ENCODE results near the gene UGT1A4.
"Not testable (repeated sequence)": the region's sequence is repeated elsewhere in the genome, so short reads cannot be mapped to it uniquely, and the experiment has no call there.

UGT1A4 gene

DNA sequence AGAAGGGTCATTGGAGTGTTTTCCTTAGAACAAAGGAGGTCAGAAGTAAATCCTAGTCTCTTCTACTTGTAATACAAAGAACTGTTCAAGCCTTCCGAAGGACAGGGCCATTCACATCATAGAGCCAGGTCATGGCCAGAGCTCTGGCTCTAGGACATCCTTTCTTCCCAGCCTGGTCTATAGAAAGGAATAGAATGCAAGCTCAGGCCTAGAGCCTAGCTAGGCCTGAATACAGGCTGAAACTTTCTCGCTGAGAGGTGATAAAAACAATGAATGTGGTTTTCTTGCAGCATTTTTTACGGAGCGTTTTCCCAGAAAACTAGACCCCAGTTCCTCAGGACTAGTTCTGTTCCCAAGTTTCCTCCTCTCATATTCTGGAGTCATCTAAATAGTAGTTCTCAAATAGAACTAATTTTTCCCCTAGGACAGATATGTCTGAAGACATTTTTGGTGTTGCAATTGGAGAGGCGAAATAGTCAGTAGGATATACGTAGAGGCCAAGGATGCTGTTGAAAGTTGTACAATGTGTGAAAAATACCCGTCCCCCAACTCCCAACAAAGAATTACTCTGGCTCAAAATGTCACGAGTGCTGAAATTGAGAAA is 19.0 kb upstream of the UGT1A4 start:
- DNase-seq (ENCODE audit: low read depth in 2 of 2, low spot score in 1 of 2), result no peak

- DNase-seq (ENCODE audit: low read depth in 2 of 2, low spot score in 1 of 2), result no peak
Observed at GRCh38 chr2:233700028-233700635, 18.4 kb upstream of the UGT1A4 start.

- not testable (repeated sequence) for DNase-seq (ENCODE audit: low read depth in 2 of 2, low spot score in 1 of 2)
Observed at GRCh38 chr2:233700842-233701241, 17.7 kb upstream of the UGT1A4 start.

DNA sequence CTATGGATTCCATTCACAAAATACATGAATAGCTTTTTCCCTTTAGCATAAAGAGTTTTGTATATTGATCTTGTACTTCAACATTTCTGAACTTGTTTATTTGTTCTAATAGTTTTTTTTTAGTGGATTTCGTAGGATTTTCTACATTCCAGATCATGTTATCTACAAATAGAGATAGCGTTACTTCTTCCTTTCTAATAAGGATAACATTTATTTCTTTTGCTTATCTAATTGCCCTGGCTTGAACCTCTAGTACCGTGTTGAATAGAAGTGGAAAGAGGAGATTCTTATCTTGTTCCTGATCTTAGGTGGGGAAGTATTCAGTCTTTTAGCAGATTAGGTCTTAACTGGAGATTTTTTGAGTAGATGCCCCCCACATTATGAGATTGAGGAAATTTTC is 16.3 kb upstream of the UGT1A4 start:
- no peak for DNase-seq (ENCODE audit: low read depth in 2 of 2, low spot score in 1 of 2)

GRCh38 chr2:233705911-233706506 is 12.5 kb upstream of the UGT1A4 start:
- DNase-seq (ENCODE audit: low read depth in 2 of 2, low spot score in 1 of 2), result no peak

GRCh38 chr2:233706720-233707119 is 11.8 kb upstream of the UGT1A4 start:
- no peak for DNase-seq (ENCODE audit: low read depth in 2 of 2, low spot score in 1 of 2)

GRCh38 chr2:233707940-233708644 is 10.4 kb upstream of the UGT1A4 start:
- DNase-seq (ENCODE audit: low read depth in 2 of 2, low spot score in 1 of 2), result no peak

DNA sequence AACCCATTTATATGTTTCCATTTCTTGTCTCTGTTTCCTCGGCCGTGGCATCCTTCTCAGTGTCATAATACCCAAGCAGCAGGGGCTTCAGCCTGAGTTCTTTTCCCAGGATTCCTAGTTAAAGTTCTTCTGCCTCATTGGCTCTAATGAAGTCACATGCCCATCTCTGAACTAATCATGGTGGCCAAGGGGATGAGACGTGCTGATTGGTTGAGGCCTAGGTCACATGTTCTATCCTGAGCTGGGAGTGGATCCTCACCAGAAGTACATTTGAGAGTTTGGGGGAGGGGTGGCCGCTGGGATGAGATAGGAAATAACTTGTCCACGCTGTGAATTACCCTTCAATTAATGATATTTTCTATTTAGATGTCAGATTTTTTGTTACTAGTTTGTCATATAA is 9.6 kb upstream of the UGT1A4 start:
- no peak for DNase-seq (ENCODE audit: low read depth in 2 of 2, low spot score in 1 of 2)

GRCh38 chr2:233711312-233712008 is 7.1 kb upstream of the UGT1A4 start:
- DNase-seq (ENCODE audit: low read depth in 2 of 2, low spot score in 1 of 2), result peak; percentile 12 to 34

GRCh38 chr2:233712611-233713261 is 5.8 kb upstream of the UGT1A4 start, which contains the start of gene UGT1A5:
UGT1A5 (plus strand) TSS chr2:233712907; CDS start chr2:233712992, 85 bp downstream.
- no peak for DNase-seq (ENCODE audit: low read depth in 2 of 2, low spot score in 1 of 2)

DNA sequence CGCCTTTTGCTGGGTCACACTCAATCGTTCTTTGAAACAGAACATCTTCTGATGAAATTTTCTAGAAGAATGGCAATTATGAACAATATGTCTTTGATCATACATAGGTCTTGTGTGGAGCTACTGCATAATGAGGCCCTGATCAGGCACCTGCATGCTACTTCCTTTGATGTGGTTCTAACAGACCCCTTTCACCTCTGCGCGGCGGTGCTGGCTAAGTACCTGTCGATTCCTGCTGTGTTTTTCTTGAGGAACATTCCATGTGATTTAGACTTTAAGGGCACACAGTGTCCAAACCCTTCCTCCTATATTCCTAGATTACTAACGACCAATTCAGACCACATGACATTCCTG is 5.3 kb upstream of the UGT1A4 start:
- no peak for DNase-seq (ENCODE audit: low read depth in 2 of 2, low spot score in 1 of 2)

DNA sequence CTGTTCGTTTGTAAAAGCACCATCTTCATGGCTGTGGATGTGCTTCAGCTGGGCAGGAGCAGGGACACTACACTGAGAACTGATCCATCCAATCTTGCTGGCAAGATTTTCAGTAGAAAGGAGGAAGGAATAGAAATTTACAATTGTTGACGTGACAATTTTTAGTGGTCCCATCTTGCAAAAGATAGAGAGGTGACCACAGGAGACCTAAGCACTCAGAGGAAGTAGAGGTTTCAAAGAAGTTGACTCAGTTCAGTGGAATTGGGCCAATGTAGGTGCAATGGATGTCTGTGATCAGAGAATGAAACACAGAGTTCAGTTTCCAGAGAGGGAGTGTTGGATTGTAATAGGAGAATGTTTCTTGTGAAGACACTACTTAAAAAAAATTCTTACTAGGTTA is 4.4 kb upstream of the UGT1A4 start:
- DNase-seq (ENCODE audit: low read depth in 2 of 2, low spot score in 1 of 2), result no peak

DNA sequence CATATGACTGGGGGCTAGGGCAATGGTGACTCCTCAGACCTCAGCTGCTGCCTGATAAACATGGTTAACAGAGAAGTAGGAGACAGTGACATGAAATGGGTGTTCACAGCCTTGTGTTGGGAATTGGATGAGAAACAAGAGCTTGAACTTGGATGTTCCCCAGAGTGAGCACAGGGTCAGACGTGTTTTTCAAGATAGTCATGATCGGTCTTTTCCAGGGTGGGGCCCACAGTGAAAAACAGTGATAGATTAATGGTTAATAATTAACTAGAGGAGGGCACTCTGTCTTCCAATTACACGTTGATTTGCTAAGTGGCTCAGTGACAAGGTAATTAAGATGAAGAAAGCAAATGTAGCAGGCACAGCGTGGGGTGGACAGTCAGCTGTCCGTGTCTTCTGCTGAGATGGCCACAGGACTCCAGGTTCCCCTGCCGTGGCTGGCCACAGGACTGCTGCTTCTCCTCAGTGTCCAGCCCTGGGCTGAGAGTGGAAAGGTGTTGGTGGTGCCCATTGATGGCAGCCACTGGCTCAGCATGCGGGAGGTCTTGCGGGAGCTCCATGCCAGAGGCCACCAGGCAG is 10.3 kb downstream of the UGT1A4 start, which contains the start of gene UGT1A3:
Gene UGT1A3, plus strand, starts transcription at position 320 of the 579 bp plus-strand sequence. Its CDS starts 85 bp downstream, at position 405.
- DNase-seq (ENCODE audit: low read depth in 2 of 2, low spot score in 1 of 2), result no peak

- DNase-seq (ENCODE audit: low read depth in 2 of 2, low spot score in 1 of 2), result not testable (repeated sequence)
Observed at GRCh38 chr2:233736868-233737653, 18.5 kb downstream of the UGT1A4 start.

GRCh38 chr2:233740870-233741269 is 22.3 kb downstream of the UGT1A4 start:
- no peak for DNase-seq (ENCODE audit: low read depth in 2 of 2, low spot score in 1 of 2)

GRCh38 chr2:233743464-233744259 is 25.1 kb downstream of the UGT1A4 start:
- DNase-seq (ENCODE audit: low read depth in 2 of 2, low spot score in 1 of 2), result no peak

DNA sequence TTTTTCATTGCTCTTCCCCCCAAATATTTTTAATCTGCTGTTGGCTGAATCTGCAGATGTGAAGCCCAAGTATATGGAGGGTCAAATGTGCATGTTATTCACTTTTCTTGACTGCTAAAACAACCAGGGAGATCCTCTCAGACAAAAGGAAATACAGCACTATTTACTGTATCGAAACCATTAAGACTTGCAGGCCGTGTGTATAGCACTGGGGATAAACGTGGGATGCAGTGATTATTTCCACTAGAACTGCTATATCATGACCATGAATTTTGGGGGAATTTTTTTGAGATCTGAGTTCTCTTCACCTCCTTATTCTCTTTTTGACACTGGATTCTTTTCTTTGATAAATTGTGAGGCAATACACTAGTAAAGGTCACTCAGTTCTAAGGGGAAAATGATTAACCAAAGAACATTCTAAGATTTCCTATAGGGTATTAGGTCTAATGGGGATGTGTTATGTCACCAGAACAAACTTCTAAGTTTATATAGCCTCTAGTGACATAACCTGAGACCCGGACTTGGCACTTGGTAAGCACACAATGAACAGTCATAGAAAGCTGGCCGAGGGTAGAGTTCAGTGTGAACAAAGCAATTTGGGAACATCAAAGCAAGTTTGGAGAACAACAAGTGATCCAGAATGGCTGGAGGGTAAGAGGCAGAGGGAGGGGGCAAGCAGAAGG is 26.7 kb downstream of the UGT1A4 start:
- DNase-seq (ENCODE audit: low read depth in 2 of 2, low spot score in 1 of 2), result no peak

DNA sequence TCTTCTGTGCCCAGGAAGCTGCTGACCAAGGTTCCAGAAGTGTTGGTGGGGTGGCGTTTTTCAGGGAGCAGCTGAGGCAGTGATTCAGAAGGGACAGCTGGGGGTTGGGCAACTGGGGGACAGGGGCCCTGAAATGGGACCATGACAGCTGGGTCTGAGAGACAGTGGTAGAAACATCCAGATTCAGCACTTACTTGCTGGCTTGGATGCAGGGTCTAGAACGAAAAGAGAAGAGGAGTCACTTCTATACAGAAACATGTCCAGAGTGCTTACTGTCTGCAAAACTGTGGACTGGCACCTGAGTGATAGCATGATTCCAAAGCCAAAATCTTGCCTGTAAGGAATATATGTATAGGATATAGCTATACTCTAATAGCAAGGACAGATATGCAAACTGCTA is 27.3 kb downstream of the UGT1A4 start:
- not testable (repeated sequence) for DNase-seq (ENCODE audit: low read depth in 2 of 2, low spot score in 1 of 2)
